HFF-Myc (cell line): Measurements from ENCODE around the gene PRSS22.
"Not testable (repeated sequence)": the region's sequence is repeated elsewhere in the genome, so short reads cannot be mapped to it uniquely, and the experiment has no call there.

Source experiments
- DNase-seq: peaks from one replicate; pipeline ENCODE4 v3.0.0-alpha.2; 2011; ENCODE audit warnings: low read depth; ENCODE audit errors: extremely low read depth
- H3K4me3 ChIP-seq: replicated peaks from 2 replicates; pipeline ENCODE4 v1.5.1; 2011; ENCODE audit warnings: low read depth, mild to moderate bottlenecking, control low read depth, low read length
- TF ChIP-seq, protein P1 (sequence below): IDR thresholded peaks from 2 replicates; pipeline ENCODE4 v1.5.1; 2012; ENCODE audit warnings: mild to moderate bottlenecking, low read depth, low read length, control low read depth; ENCODE audit errors: missing control alignments

The PRSS22 gene, protein sequence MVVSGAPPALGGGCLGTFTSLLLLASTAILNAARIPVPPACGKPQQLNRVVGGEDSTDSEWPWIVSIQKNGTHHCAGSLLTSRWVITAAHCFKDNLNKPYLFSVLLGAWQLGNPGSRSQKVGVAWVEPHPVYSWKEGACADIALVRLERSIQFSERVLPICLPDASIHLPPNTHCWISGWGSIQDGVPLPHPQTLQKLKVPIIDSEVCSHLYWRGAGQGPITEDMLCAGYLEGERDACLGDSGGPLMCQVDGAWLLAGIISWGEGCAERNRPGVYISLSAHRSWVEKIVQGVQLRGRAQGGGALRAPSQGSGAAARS

DNA sequence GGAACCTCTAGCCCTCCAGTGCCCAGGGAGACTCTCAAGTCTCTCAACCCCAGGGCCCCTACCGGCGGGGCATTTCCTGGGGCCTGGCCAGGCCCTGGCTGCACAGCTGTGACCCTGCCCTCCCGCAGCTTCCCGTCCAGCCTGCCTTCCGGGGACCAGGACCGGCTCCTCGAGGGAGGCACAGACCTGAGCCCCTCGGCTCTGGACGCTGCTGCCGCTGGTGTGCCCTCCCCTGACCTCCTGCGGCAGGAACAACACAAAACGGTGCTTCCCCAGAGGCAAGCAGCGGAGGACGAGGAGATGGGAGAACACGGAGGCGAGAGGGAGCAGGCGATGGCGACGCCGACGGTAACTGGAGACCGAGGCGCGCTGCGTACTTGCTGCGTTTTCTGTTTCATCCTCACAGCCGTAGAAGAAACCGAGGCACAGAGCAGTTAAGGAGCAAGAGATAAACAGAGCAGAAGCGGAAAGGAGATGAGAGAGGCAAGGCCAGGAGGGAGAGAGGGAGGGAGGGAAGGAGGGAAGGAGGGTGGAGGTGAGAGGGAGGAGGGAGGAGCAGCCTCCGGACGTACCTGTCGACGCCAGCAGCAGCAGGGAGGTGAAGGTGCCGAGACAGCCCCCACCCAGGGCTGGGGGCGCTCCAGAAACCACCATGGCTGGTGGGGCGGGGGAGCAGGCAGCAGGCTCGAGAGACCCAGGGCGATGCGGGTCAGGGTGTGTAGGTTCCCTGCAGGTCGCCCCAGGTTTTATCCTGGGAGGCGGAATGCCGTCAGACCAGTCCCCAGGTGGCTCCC lies at the start of gene PRSS22:
Gene PRSS22, minus strand, starts transcription at position 720 of the 794 bp plus-strand sequence. Its CDS starts 66 bp downstream, at position 654.
- H3K4me3 ChIP-seq: no peak within 1 kb of the TSS
- TF ChIP-seq, protein P1, sequence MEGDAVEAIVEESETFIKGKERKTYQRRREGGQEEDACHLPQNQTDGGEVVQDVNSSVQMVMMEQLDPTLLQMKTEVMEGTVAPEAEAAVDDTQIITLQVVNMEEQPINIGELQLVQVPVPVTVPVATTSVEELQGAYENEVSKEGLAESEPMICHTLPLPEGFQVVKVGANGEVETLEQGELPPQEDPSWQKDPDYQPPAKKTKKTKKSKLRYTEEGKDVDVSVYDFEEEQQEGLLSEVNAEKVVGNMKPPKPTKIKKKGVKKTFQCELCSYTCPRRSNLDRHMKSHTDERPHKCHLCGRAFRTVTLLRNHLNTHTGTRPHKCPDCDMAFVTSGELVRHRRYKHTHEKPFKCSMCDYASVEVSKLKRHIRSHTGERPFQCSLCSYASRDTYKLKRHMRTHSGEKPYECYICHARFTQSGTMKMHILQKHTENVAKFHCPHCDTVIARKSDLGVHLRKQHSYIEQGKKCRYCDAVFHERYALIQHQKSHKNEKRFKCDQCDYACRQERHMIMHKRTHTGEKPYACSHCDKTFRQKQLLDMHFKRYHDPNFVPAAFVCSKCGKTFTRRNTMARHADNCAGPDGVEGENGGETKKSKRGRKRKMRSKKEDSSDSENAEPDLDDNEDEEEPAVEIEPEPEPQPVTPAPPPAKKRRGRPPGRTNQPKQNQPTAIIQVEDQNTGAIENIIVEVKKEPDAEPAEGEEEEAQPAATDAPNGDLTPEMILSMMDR: no peak

DNA sequence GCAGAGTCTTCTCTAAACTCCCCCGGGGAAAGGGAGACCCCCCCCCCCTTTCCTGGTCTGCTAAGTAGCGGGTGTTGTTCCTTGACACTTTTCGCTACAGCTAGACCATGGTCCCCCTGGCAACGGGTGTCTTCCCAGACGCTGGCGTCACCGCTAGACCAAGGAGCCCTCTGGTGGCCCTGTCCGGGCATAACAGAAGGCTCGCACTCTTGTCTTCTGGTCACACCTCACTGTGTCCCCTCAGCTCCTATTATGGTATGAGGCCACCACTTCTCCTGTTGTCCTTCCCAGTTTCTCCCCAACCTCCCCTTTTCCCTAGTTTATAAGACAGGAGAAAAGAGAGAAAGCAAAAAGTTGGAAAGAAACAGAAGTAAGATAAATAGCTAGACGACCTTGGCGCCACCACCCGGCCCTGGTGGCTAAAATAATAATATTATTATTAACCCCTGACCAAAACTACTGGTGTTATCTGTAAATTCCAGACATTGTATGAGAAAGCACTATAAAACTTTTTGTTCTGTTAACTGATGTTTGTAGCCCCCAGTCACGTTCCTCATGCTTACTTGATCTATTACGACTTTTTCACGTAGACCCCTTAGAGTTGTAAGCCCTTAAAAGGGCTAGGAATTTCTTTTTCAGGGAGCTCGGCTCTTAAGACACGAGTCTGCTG lies 49.2 kb upstream of the PRSS22 start:
- not testable (repeated sequence) for DNase-seq
- TF ChIP-seq, protein P1: peak; percentile 34

More for the DNA sequence above, at the start of gene PRSS22:
- no peak for DNase-seq

DNA sequence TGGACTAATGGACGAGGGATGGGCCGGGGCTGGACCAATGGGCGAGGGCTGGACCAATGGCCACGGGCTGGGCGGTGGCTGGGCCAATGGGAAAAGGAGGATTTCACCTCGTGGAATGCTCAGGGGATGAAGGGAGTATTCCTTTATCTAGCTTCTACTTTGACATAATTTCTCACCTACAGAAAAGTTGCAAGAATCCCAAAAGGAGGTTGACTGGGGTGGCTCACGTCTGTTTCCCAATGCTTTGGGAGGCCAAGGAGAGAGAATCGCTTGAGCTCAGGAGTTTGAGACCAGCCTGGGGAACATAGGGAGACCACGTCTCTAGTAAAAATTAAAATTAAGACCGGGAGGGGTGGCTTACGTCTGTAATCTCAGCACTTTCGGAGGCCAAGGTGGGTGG lies 48.0 kb upstream of the PRSS22 start:
- DNase-seq: no peak
- TF ChIP-seq, protein P1: no peak
- no peak overlapping the region for H3K4me3 ChIP-seq

More for the DNA sequence above, 49.2 kb upstream of the PRSS22 start:
- H3K4me3 ChIP-seq: not testable (repeated sequence)

DNA sequence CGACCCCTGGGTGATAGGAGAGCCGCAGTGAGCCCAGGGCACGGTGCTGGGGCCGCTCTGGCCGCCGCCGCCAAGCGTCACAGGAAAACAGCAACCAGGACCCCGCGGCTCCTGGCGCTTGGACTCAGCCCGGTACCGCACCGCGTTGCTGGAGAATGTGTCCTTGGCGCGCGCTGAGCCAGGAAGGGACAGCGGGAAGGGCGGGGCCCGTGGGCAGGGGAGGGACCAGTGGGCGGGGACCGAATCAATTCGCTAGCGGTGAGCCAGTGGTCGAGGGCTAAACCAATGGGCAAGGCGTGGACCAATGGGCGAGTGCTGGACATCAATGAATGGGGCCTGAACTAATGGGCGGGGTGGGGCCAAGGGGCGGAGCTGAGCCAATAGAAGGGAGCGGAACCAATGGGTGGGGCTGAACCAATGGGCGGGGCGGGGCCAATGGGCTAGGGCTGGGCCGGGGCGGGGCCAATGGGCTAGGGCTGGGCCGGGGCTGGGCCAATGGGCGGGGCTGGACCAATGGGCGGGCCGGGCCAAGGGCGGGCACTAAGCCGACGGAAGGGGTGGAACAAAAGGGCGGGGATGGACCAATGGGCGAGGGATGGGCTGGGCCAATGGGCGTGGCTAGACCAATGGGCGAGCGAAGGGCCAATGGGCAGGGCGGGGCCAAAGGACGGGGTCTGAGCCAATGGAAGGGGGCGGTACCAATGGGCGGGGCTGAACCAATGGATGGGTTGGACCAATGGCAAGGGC lies 47.4 kb upstream of the PRSS22 start:
- DNase-seq: peak; percentile 99
- peak overlapping the region; percentile 82 for H3K4me3 ChIP-seq
- TF ChIP-seq, protein P1: no peak

DNA sequence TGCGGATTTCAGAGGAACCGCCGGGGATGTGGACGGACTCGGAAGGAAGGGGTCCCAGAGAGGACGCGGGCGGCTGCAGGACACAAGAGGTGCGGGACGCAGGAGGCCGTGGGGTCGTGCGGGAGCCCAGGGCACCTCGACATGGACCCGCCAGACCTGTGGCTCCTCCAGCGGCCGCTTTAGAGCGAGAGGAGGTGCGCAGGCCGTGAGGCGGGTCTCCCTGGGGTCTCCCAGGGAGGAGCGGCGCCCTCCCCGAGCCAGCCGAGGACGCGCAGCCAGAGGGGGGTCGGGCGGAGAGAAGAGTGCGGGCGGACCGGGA lies 46.9 kb upstream of the PRSS22 start:
- no peak for DNase-seq
- TF ChIP-seq, protein P1: no peak
- H3K4me3 ChIP-seq: peak overlapping the region; percentile 82
